Smooth muscle cell of the brain vasculature (primary cell): ENCODE results near the gene ENOSF1.
A peak's percentile ranks its signal among the peaks of the same experiment; 100 is the strongest.

ENCODE experiments used
- DNase-seq: peaks from one replicate; pipeline ENCODE4 v3.0.0-alpha.2; 2012; ENCODE audit warnings: low read depth, low spot score

Gene ENOSF1

DNA sequence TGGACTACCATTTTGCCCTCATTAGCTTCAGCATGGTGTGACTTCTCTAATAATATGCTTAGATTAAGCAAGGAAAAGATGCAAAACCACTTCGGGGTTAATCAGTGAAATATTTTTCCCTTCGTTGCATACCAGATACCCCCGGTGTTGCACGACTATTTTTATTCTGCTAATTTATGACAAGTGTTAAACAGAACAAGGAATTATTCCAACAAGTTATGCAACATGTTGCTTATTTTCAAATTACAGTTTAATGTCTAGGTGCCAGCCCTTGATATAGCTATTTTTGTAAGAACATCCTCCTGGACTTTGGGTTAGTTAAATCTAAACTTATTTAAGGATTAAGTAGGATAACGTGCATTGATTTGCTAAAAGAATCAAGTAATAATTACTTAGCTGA is 38.7 kb downstream of the ENOSF1 start:
- DNase-seq: no peak

GRCh38 chr18:673317-673716 is 39.1 kb downstream of the ENOSF1 start:
- DNase-seq: no peak

DNA sequence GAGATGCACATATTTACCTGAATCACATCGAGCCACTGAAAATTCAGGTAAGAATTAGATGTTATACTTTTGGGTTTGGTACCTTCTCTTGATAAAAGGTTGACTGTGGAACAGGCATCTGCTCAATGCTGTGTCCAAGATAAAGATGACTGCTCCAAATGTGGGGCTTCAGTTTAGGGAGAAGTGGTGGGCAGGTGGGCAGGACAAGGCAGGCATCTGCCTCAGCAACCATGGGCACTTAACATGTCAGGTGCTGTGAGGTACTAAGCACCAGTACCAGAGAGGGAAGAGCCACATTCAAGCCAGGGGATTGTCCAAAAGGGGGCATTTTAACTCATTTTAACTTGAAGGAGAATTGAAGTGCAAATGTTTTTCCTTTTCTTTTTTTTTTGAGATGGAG is 41.0 kb downstream of the ENOSF1 start:
- DNase-seq: no peak

GRCh38 chr18:670522-670921 is 41.9 kb downstream of the ENOSF1 start:
- DNase-seq: no peak

DNA sequence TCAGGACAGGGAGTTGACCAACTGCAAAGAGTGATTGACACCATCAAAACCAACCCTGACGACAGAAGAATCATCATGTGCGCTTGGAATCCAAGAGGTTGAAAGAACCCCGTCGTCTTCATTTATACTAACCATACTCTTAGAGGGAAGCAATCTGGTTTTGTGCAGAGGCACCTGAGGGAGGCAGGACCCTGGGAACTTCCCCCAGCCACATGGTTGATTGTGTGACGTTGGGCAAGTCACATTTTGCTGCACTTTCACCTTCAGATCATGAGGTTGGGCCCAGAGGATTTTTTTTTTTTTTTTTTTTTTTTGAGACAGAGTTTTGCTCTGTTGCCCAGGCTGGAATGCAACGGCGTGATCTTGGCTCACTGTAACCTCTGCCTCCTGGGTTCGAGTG is 43.4 kb downstream of the ENOSF1 start:
- DNase-seq: no peak

GRCh38 chr18:668260-668659 is 44.2 kb downstream of the ENOSF1 start:
- no peak for DNase-seq

- no peak for DNase-seq
Measured at GRCh38 chr18:666628-667027, 45.8 kb downstream of the ENOSF1 start.

- no peak for DNase-seq
Measured at GRCh38 chr18:666177-666576, 46.3 kb downstream of the ENOSF1 start.

DNA sequence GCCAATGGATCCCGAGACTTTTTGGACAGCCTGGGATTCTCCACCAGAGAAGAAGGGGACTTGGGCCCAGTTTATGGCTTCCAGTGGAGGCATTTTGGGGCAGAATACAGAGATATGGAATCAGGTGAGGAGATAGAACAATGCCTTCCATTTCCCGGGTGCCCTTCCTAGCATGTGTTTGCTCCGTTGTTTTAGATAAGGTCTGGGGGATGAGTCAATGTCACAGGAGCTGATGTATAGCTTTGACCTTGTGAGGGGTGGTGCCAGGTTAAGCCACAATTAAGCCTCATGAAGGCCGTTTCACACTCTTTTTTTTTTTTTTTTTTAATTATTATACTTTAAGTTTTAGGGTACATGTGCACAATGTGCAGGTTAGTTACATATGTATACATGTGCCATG is 50.2 kb downstream of the ENOSF1 start:
- no peak for DNase-seq

GRCh38 chr18:659597-659996 is 52.8 kb downstream of the ENOSF1 start:
- no peak for DNase-seq

GRCh38 chr18:658947-659533 is 53.4 kb downstream of the ENOSF1 start:
- DNase-seq: no peak

- DNase-seq: peak; percentile 74
Measured at GRCh38 chr18:658001-658946, 54.2 kb downstream of the ENOSF1 start.

DNA sequence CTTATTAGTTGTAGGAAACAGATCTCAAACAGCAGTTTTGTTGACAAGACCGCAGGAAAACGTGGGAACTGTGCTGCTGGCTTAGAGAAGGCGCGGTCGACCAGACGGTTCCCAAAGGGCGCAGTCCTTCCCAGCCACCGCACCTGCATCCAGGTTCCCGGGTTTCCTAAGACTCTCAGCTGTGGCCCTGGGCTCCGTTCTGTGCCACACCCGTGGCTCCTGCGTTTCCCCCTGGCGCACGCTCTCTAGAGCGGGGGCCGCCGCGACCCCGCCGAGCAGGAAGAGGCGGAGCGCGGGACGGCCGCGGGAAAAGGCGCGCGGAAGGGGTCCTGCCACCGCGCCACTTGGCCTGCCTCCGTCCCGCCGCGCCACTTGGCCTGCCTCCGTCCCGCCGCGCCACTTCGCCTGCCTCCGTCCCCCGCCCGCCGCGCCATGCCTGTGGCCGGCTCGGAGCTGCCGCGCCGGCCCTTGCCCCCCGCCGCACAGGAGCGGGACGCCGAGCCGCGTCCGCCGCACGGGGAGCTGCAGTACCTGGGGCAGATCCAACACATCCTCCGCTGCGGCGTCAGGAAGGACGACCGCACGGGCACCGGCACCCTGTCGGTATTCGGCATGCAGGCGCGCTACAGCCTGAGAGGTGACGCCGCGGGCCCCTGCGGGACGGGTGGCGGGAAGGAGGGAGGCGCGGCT is 55.0 kb downstream of the ENOSF1 start, which contains the start of gene TYMS:
Gene TYMS (plus strand): TSS at position 343 of the 690 bp plus-strand sequence. CDS start 90 bp downstream, at position 433.
- no peak for DNase-seq

DNA sequence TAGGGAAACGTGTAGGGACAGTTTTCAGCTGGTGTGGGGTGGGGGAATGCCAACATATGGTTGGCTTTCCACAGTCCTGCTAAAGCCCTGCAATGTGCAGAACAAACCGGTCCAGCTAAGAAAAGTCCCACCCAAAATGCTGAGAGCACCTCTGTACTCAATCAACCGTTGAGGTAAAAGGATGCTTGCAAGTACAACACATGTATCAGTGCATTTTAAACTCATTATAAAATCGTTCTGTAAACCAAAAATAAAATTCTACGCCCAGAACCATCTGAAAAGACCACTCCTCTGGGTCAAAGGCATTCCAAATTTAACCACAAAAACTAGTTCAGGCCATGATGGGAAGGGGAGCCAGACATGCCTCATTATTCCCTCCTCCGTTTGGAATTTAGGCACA is 57.0 kb downstream of the ENOSF1 start:
- no peak for DNase-seq

DNA sequence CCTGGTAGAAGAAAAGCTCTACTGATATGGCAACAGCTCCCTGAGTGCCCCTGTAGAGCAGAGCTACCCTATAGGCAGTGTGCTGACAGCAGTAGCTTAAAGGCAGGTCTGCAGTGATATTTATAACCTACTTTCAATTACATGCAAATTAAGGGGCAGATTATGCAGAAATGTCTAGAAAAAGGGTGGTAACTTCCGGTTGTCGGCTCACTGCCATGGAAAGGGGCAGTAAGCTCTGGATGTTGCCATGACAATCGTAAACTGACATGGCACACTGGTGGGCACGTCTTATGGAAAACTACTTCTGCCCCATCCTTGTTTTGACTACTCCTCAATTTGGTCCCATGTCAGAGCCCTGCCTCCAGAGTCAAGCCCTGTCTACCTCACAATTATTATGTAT is 57.8 kb downstream of the ENOSF1 start:
- DNase-seq: no peak

DNA sequence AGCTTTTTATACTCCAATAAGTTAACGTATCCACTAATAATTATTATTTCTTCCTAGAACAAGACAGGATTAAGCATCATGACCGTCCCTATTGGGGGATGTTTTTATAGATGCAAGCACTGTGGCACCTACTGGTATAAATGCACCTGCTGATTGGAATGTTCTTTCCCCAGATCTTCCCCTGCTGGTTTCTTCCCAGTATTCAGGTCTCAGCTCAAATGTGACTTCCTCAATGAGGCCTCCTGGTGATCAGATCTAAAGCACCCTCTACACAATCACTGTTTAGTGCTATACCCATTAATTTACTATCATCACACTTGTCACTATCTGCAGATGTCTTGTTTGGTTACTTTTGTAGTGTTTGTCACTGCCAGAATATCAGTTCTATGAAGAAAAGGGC is 58.9 kb downstream of the ENOSF1 start:
- DNase-seq: no peak

DNA sequence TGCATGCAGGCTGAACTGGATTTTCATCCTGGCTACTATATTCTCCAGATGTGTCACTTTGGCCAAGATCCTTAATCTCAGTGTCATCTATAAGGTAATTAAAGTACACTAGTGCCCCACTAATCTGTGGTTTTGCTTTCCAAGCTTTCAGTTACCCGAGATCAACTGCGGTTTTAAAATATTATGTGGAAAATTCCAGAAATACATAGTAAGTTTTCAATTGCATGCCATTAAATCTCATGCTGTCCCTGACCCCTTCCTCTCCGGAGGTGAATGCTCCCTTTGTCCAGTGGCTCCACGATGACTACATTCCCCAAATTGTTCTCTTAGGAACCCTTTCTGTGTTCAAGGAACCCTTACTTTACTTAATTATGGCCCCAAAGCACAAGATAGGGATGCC is 60.3 kb downstream of the ENOSF1 start:
- DNase-seq: no peak

DNA sequence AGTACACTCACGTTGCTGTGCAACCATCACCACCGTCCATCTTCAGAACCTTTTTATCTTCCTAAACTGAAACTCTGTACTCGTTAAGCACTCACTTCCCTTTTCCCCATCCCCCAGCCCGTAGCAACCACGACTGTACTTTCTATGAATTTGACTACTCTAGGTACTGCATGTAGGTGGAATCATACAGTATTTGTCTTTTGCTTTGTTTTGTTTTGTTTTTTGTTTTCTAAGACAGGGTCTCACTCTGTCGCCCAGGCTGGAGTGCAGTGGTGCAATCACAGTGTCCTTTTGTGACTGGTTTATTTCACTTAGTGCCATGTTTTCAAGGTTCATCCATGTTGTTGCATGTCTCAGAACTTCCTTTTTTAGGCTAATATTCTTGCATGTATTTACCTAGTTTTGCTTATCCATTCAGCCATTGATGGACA is 62.0 kb downstream of the ENOSF1 start:
- DNase-seq: no peak

DNA sequence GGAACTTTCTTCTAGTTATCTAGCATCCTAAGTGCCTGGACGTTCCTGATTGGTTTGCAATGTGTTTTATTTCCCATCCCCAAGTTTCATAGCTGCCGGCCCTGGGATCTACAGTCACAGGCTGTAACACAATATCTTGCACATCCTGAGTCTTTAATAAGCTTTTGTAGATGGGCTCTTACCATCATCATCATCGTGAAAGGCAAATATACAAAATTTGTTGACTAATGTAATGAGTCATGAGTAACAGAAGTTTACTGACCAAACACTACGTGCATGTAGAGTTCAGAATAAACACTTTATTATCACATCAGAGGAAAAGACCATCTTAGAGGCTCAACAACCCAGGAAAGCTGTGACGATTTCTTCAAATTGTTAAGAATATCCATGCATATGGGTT is 63.1 kb downstream of the ENOSF1 start:
- DNase-seq: no peak

- no peak for DNase-seq
Measured at GRCh38 chr18:647304-647703, 65.1 kb downstream of the ENOSF1 start.

- no peak for DNase-seq
Measured at GRCh38 chr18:644395-645004, 67.9 kb downstream of the ENOSF1 start.

- DNase-seq: no peak
Measured at GRCh38 chr18:641224-641623, 71.2 kb downstream of the ENOSF1 start.
